HUES64 (cell line): ENCODE data around the gene TACR2.

ENCODE experiments used
- H3K27ac ChIP-seq: 2 replicates; pipeline ENCODE4 v1.7.0; 2013; ENCODE audit warnings: low read depth, low read length, inconsistent platforms
- H3K27me3 ChIP-seq: 2 replicates; pipeline ENCODE4 v1.6.1; 2013; ENCODE audit warnings: mild to moderate bottlenecking, low read length; ENCODE audit not compliant: insufficient read depth
- H3K36me3 ChIP-seq: 2 replicates; pipeline ENCODE4 v1.6.1; 2013; ENCODE audit warnings: mild to moderate bottlenecking, low read length; ENCODE audit not compliant: insufficient read depth
- H3K4me1 ChIP-seq: 2 replicates; pipeline ENCODE4 v1.6.1; 2013; ENCODE audit warnings: mild to moderate bottlenecking, low read length, moderate library complexity; ENCODE audit not compliant: insufficient read depth
- H3K4me3 ChIP-seq: 2 replicates; pipeline ENCODE4 v1.5.1; 2013; ENCODE audit warnings: mild to moderate bottlenecking, low read length, moderate library complexity
- H3K9ac ChIP-seq: 2 replicates; pipeline ENCODE4 v1.6.1; 2013; ENCODE audit warnings: mild to moderate bottlenecking, low read depth, low read length
- H3K9me3 ChIP-seq: 2 replicates; pipeline ENCODE4 v1.6.1; 2013; ENCODE audit warnings: low read depth, low read length; ENCODE audit not compliant: insufficient read depth
- WGBS: fragments of 150-250, 120-280 bp; methylation state at CpG from one replicate; pipeline ENCODE4 v1.1.7; 2013; ENCODE audit warnings: missing lambda C conversion rate; 5-methylcytosine and 5-hydroxymethylcytosine counted together

TACR2 gene

DNA sequence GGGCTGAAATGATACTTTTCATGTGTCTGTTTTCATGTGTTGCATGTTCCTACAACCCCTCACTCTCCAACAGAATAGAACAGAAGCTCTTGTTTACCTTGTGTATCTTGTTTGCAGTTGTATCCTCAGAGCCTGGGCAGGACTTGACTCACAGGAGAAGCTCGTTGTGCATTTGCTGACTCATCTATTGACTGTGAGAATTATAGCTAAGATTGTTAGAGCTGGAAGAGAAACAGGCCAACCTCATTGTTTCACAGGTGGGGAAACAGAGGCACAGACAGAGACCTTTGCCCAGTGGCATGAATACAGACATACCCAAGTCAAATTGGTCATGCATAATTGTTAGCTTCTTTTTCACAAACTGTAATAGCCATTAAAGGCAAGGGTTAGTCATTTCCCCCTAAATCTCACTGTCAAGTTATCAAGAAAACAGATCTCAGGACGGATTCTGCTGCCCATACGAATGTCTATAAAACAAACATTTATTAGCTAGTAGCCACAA is 30.0 kb upstream of the TACR2 start:
- no peak overlapping the region for H3K27ac ChIP-seq
- H3K4me3 ChIP-seq = no peak overlapping the region
- no peaks in the 10 kb centered on the region for H3K4me1 ChIP-seq
- no peaks in the 10 kb centered on the region for H3K36me3 ChIP-seq
- H3K9ac ChIP-seq = no peak overlapping the region
- 67% methylated on average over 3 of the region's 3 CpGs for WGBS
- peaks cover 8% of the 10 kb centered on the region for H3K27me3 ChIP-seq
- no peaks in the 10 kb centered on the region for H3K9me3 ChIP-seq

DNA sequence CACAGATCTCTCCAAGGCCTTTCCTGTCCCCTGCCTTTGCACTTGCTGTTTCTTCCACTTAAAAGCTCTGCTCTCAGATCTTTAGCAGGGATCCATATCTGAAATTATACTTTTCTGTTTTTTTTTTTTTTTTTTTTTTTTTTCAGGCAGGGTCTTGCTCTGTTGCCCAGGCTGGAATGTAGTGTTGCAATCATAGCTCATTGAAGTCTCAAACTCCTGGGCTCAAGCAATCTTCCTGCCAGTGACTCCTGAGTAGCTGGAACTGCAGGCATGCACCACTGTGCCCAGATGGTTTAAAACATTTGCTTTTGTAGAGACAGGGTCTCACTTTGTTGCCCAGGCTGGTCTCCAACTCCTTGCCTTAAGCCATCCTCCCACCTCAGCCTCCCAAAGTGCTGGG is 29.5 kb upstream of the TACR2 start:
- H3K9me3 ChIP-seq = no peaks in the 10 kb centered on the region
- no peak overlapping the region for H3K9ac ChIP-seq
- no peak overlapping the region for H3K27ac ChIP-seq
- no peaks in the 10 kb centered on the region for H3K36me3 ChIP-seq
- H3K27me3 ChIP-seq = peaks cover 6% of the 10 kb centered on the region; the same call in 1 of the 2 replicates
- no peaks in the 10 kb centered on the region for H3K4me1 ChIP-seq
- H3K4me3 ChIP-seq = no peak overlapping the region

GRCh38 chr10:69445041-69445440 is 28.3 kb upstream of the TACR2 start:
- Histone ChIP-seq H3K9ac (no peak overlapping the region), H3K4me1 (no peaks in the 10 kb centered on the region), H3K9me3 (no peaks in the 10 kb centered on the region), H3K4me3 (no peak overlapping the region), H3K27ac (no peak overlapping the region), H3K36me3 (no peaks in the 10 kb centered on the region), H3K27me3 (peaks cover 6% of the 10 kb centered on the region; the same call in 1 of the 2 replicates)
- 92% methylated on average over 4 of the region's 4 CpGs for WGBS

DNA sequence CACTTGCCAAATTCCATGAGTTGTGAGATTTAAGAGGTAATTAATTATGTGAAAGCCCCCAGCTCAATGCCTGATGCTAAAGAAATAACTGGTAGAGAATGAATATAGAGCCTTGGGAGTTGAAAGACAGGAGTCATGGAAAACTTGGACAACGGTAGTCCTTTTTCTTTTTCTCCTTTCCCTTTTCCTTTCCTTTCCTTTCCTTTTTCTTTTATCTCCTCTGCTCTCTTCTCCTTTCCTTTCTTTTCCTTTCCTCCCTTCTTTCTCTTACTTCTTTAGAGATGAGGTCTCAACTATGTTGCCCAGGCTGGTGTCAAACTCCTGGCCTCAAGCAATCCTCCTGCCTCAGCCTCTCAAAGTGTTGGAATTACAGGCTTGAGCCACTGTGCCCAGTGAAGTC is 26.6 kb upstream of the TACR2 start:
- whole genome bisulfite sequencing = 96% methylated on average over 1 of the region's 1 CpG
- H3K9me3 ChIP-seq = no peaks in the 10 kb centered on the region
- H3K4me1 ChIP-seq = no peaks in the 10 kb centered on the region
- H3K27ac ChIP-seq = no peak overlapping the region
- no peak overlapping the region for H3K4me3 ChIP-seq
- H3K27me3 ChIP-seq = no peaks in the 10 kb centered on the region; the same call in 1 of the 2 replicates
- H3K9ac ChIP-seq = no peak overlapping the region
- H3K36me3 ChIP-seq = no peaks in the 10 kb centered on the region

- H3K9me3 ChIP-seq = no peaks in the 10 kb centered on the region
- H3K27ac ChIP-seq = no peak overlapping the region
- 91% methylated on average over 3 of the region's 5 CpGs for WGBS
- H3K36me3 ChIP-seq = no peaks in the 10 kb centered on the region
- no peak overlapping the region for H3K9ac ChIP-seq
- no peaks in the 10 kb centered on the region; the same call in 1 of the 2 replicates for H3K27me3 ChIP-seq
- H3K4me1 ChIP-seq = no peaks in the 10 kb centered on the region
- no peak overlapping the region for H3K4me3 ChIP-seq
Observed at GRCh38 chr10:69439813-69440506, 23.2 kb upstream of the TACR2 start.

- Histone ChIP-seq H3K27ac (no peak overlapping the region), H3K36me3 (no peaks in the 10 kb centered on the region), H3K4me3 (no peak overlapping the region), H3K9ac (no peak overlapping the region), H3K9me3 (no peaks in the 10 kb centered on the region), H3K4me1 (no peaks in the 10 kb centered on the region), H3K27me3 (no peaks in the 10 kb centered on the region; the same call in 1 of the 2 replicates)
- 91% methylated on average over 5 of the region's 5 CpGs for WGBS
Observed at GRCh38 chr10:69439350-69439739, 22.6 kb upstream of the TACR2 start.

- H3K9ac ChIP-seq = no peak overlapping the region
- no peaks in the 10 kb centered on the region for H3K9me3 ChIP-seq
- no peaks in the 10 kb centered on the region; the same call in 1 of the 2 replicates for H3K27me3 ChIP-seq
- no peaks in the 10 kb centered on the region for H3K36me3 ChIP-seq
- H3K4me1 ChIP-seq = no peaks in the 10 kb centered on the region
- H3K4me3 ChIP-seq = no peak overlapping the region
- no peak overlapping the region for H3K27ac ChIP-seq
- WGBS = 79% methylated on average over 10 of the region's 10 CpGs
Observed at GRCh38 chr10:69438536-69439349, 22.0 kb upstream of the TACR2 start.

DNA sequence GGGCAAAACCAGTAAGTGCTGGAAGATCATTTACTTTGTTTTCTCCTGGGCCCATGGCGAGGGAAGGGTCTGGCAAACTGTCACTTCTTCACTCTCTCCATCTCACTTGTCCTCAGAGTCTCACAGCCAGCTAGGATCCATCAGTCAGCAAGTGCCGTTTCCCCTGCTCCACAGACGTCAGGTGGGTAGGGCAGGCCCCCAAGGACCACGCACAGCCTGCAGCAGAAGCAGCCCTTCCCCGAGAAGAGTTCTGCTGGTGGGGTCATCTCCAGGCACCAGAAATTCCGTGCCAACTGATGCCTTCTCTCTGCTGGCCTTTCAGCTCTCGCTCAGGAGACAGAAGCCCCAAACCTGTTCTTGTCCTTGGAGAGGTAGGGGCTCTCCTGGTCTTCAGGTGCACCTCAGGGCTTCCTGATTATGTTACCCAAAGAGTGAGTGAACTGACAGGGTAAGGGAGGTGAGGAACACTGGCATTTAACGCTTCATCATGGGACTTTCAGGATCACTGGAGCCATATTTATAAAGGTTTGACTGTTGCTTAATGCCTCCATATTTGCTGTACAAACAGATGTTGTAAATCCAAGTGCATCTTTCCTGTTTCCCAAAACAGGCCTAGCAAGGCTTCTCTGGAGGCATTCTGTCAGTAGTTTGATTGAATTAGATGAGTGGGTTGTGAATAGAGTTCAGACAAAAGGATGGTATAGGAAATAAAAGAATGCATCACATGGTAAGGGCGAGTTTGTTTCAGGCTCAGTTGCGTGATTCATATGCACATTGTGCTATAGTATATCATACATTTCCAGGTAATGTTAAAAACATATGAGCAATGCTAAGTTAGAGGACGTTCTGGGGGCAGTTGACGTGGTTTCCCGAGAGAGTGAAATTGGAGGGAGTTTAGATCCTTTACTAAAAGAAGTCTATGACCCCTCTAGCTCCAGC is 20.9 kb upstream of the TACR2 start:
- 90% methylated on average over 9 of the region's 13 CpGs for WGBS
- Histone ChIP-seq H3K4me3 (no peak overlapping the region), H3K36me3 (no peaks in the 10 kb centered on the region), H3K9me3 (no peaks in the 10 kb centered on the region), H3K27ac (no peak overlapping the region), H3K4me1 (no peaks in the 10 kb centered on the region), H3K9ac (no peak overlapping the region), H3K27me3 (no peaks in the 10 kb centered on the region; the same call in 1 of the 2 replicates)

DNA sequence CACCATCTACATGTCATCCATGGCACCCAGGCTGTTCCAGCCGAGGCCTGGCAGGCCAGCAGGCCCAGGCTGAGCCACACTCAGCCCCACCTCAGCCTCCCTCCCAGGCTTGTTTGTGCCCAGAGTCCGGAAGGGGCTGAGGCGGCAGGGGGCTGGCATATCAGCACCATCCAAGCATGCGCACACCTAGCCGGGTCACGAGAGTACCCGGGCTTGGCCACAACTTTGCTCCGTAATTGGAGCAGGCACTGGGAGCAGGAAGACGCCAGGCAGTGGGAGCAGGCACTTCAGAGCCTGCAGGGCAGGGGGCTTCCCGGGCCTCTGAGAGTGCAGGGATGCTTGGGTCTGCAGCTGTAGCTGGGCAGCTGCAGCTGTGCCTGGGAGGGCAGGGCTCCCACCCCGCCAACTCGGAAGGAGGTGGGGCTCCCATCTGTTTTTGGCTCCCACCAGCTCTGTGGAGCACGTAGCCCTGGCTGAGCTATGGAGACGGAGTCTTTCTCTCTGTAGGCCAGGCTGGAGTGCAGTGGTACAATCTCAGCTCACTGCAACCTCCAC is 19.3 kb upstream of the TACR2 start:
- no peaks in the 10 kb centered on the region for H3K36me3 ChIP-seq

GRCh38 chr10:69434926-69435325 is 18.2 kb upstream of the TACR2 start:
- H3K9me3 ChIP-seq = no peaks in the 10 kb centered on the region
- no peaks in the 10 kb centered on the region for H3K4me1 ChIP-seq
- H3K4me3 ChIP-seq = no peak overlapping the region
- WGBS = 96% methylated on average over 11 of the region's 11 CpGs
- no peaks in the 10 kb centered on the region for H3K27me3 ChIP-seq
- no peak overlapping the region for H3K27ac ChIP-seq
- no peaks in the 10 kb centered on the region for H3K36me3 ChIP-seq
- no peak overlapping the region for H3K9ac ChIP-seq

More for the DNA sequence above, 19.3 kb upstream of the TACR2 start:
- WGBS = 94% methylated on average over 14 of the region's 14 CpGs
- H3K9me3 ChIP-seq = no peaks in the 10 kb centered on the region
- H3K27ac ChIP-seq = no peak overlapping the region
- no peak overlapping the region for H3K9ac ChIP-seq
- H3K4me3 ChIP-seq = no peak overlapping the region
- no peaks in the 10 kb centered on the region for H3K27me3 ChIP-seq
- H3K4me1 ChIP-seq = no peaks in the 10 kb centered on the region
